Peyer's patch (tissue), 4 donors: ENCODE results near the gene PYGM. TPM values are rescaled to one million over a fixed set of nuclear protein-coding genes. Genes with fewer than 3 reads are reported as not detected.

Experiments used
- DNase-seq, 3 donors: peaks; one replicate each; pipeline ENCODE4 v3.0.0-alpha.2; 2017 to 2019
- H3K27ac ChIP-seq, 4 donors: fragments of 200-600 bp; sonication (generic); one replicate each; pipeline ENCODE4 v1.5.1; 2016 to 2019
- H3K27me3 ChIP-seq, 2 donors: fragments of 200-600 bp; sonication (generic); one replicate each; pipeline ENCODE4 v1.5.1; 2019
- H3K36me3 ChIP-seq, 3 donors: fragments of 200-600 bp; sonication (generic); one replicate each; pipeline ENCODE4 v1.5.1; 2016 to 2019
- H3K4me1 ChIP-seq, 4 donors: fragments of 200-600 bp; sonication (generic); one replicate each; pipeline ENCODE4 v1.5.1; 2016 to 2019
- H3K4me3 ChIP-seq, 4 donors: fragments of 200-600 bp; sonication (generic); 1 replicate in 3 of 4; 2 replicates in 1 of 4; pipeline ENCODE4 v1.5.1; 2016 to 2019; ENCODE audit warnings: mild to moderate bottlenecking in 1 of 4
- H3K9me3 ChIP-seq, 4 donors: fragments of 200-600 bp; sonication (generic); one replicate each; pipeline ENCODE4 v1.5.1; 2016 to 2019; ENCODE audit warnings: mild to moderate bottlenecking in 1 of 4
- POLR2A ChIP-seq, 2 donors: fragments of 450-650 bp; IDR thresholded peaks; one replicate each; pipeline ENCODE4 v1.5.1; 2017; ENCODE audit warnings: antibody characterized with exemption in 2 of 2, mild to moderate bottlenecking in 2 of 2, moderate library complexity in 2 of 2
- total RNA-seq, 4 donors: library from RNA; depleted of rRNA; stranded (reverse); fragments of >200 nt; gene quantifications; one replicate each; pipeline ENCODE4 v1.1.0, GENCODE V29; 2016
- TF ChIP-seq, protein P1 (sequence below), 6 experiments: fragments of 450-650 bp in 4 of 6; fragments of 200-600 bp in 2 of 6; sonication (generic) in 1 of 6; IDR thresholded peaks; one replicate each; pipeline ENCODE4 v1.5.1; 2017 to 2019; ENCODE audit warnings: antibody characterized with exemption in 6 of 6, mild to moderate bottlenecking in 3 of 6, moderate library complexity in 1 of 6

PYGM gene
- total RNA-seq, 4 donors from 2014 or later: 2.4 to 5.0 (median 2.5) TPM; not detected in 1

DNA sequence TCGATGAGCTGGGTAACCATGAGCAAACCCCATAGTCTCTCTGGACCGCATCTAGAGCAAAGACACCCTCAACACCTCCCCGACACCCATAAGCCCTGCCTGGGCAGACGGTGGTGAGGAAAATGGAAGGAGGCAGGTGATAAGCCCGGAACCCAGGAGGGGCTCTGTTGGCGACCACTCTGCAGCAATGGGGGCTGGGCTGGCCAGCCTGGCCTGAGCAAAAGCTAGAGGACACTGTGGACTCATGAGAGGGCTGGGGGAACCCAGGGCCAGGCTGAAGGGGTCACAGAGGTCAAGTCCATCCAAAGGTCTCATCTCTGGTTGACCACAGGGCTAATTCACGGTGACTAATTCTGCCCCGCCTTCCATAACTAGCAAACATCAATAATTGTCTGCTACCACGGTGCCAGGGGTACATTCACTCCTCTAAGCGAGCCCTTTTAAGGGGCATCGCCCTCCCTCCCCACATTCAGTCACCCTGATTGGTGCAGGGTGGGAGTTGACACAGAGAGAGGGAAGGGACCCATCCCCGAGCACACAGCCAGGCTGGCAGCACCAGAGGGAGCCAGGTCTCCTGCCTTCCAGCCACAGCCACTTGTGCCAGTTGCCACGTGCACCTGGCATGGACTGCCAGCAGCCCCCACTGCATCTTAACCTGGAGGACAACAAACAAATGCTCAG lies 4.0 kb downstream of the PYGM start:
- no peak overlapping the region for H3K27ac ChIP-seq
- TF ChIP-seq, protein P1, sequence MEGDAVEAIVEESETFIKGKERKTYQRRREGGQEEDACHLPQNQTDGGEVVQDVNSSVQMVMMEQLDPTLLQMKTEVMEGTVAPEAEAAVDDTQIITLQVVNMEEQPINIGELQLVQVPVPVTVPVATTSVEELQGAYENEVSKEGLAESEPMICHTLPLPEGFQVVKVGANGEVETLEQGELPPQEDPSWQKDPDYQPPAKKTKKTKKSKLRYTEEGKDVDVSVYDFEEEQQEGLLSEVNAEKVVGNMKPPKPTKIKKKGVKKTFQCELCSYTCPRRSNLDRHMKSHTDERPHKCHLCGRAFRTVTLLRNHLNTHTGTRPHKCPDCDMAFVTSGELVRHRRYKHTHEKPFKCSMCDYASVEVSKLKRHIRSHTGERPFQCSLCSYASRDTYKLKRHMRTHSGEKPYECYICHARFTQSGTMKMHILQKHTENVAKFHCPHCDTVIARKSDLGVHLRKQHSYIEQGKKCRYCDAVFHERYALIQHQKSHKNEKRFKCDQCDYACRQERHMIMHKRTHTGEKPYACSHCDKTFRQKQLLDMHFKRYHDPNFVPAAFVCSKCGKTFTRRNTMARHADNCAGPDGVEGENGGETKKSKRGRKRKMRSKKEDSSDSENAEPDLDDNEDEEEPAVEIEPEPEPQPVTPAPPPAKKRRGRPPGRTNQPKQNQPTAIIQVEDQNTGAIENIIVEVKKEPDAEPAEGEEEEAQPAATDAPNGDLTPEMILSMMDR (IDR thresholded peaks at IDR 0.05): no peak
- TF ChIP-seq POLR2A (IDR thresholded peaks at IDR 0.05): no peak
- no peaks in the 10 kb centered on the region for H3K27me3 ChIP-seq
- DNase-seq: peak in 1 of 3 donors; percentile 31
- H3K4me3 ChIP-seq: no peak overlapping the region
- no peaks in the 10 kb centered on the region for H3K9me3 ChIP-seq
- H3K4me1 ChIP-seq: peaks cover 0 to 6% (median 5%) of the 10 kb centered on the region in 4 donors
- H3K36me3 ChIP-seq: no peaks in the 10 kb centered on the region

DNA sequence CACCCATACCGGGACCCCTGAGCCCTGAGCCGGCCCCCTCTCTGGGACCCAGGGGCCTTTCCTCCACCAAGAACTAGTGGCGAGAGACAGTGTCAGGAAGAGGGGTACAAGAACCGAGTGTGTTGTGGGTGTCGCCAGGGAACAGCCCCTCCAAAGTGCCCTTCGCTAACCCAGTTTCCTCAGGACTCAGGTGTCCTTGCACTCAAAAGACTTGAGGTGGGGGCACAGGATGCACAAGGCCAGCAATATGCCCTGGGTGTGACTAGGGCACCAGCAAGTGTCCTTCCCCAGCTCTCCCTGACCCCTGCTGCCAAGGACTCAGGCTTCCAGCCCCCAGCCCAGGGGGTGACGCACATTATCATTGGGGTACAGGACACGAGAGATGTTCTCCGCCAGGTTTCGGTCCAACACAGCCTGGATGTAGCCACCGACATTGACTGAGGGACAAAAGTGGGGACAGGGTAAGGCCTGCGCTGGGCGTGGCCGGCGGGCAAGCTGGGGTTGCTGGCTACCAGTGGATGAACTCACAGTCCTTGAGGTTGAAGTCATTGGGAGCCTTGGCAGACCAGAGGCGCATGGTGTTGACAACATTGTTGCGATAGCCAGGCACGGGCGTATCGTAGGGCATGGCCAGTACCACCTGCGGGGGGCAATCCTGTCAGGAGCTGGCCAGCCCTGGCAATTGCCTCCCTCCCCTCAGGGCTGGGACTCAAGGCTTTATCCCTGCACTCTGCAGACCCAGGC lies 4.7 kb downstream of the PYGM start:
- peak in 1 of 3 donors; percentile 36 for DNase-seq
- Histone ChIP-seq H3K27me3 (no peaks in the 10 kb centered on the region), H3K9me3 (no peaks in the 10 kb centered on the region), H3K4me1 (peaks cover 0 to 6% (median 1%) of the 10 kb centered on the region in 4 donors), H3K4me3 (no peak overlapping the region), H3K36me3 (no peaks in the 10 kb centered on the region), H3K27ac (no peak overlapping the region)
- TF ChIP-seq POLR2A (IDR thresholded peaks at IDR 0.05): no peak
- TF ChIP-seq, protein P1 (IDR thresholded peaks at IDR 0.05): no peak

DNA sequence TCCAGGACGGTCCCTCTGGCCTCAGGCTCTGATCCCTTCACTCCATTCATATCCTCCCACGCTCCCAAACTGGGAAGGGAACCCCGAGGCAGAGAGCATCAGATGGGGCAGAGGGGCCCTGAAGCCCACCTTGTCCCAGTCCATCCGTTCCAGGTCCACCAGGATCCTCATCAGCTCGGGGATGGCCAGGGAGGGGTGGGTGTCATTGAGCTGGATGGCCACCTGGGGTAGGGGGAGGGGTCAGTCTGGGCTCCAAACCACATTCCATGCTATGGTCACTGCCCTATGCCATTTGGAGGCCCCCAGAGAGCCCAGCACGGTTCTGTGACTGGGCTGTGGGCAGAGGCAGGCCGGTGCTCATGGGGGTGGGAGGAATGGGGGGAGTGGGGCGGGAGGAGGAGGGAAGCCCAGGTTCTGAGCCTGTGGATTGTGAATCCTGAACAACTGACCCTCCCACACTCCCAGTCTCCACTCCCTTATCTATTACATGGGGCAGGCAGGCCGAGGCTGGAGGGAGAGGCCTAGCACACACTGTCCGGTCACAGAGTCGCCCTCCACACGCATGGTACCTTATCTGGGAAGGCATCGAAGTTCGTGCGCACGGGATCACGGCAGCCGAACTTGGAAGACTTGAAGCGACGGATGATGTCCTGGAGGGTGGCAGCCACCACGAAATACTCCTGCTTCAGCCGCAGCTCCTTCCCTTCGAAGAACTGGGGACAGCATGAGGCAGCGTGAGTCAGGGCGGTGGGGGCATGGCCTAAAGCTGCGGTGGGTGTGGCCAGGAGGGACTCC lies 5.5 kb downstream of the PYGM start:
- Histone ChIP-seq H3K27me3 (no peaks in the 10 kb centered on the region), H3K36me3 (no peaks in the 10 kb centered on the region), H3K4me3 (no peak overlapping the region), H3K9me3 (no peaks in the 10 kb centered on the region), H3K4me1 (peaks cover 0 to 3% (median 0%) of the 10 kb centered on the region in 4 donors), H3K27ac (no peak overlapping the region)
- TF ChIP-seq POLR2A (IDR thresholded peaks at IDR 0.05): no peak
- TF ChIP-seq, protein P1 (IDR thresholded peaks at IDR 0.05): no peak
- peak in 1 of 3 donors; percentile 24 for DNase-seq

DNA sequence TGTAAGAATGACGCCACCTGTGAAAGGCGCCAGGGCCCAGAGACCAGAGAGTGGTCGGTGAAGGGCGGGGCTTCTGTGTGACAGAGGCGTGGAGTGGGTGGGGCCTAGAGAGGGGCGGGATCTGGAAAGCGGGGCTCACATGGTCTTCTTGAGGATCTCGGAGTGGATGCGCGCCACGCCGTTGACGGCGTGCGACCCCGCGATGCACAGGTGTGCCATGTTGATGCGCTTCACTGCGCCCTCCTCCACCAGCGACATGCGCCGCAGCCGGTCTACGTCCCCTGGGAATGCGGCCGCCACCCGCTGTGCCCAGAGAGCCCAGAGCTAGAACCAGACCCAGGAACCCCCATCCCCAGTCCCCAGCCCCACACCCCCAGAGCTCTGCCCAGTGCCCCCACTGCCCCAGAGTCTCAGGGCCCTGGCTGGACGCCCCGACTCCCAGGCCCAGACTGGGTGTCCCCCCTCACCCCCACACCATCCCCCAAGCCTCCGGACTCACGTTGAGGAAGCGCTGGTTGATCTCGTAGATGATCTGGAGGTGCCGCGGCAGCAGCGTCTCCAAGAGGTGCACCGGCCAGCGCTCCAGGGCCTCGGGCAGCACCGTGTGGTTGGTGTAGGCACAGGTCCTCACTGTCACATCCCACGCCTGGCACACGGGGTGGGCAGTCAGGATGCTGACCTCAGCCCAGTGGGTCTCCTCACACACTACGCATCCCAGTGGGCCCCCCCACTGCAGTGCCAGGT lies 6.2 kb downstream of the PYGM start:
- Histone ChIP-seq H3K27ac (no peak overlapping the region), H3K27me3 (no peaks in the 10 kb centered on the region), H3K9me3 (no peaks in the 10 kb centered on the region), H3K36me3 (no peaks in the 10 kb centered on the region), H3K4me1 (no peaks in the 10 kb centered on the region), H3K4me3 (no peak overlapping the region)
- DNase-seq: peak in 1 of 3 donors; percentile 27
- TF ChIP-seq POLR2A (IDR thresholded peaks at IDR 0.05): no peak
- TF ChIP-seq, protein P1 (IDR thresholded peaks at IDR 0.05): no peak

DNA sequence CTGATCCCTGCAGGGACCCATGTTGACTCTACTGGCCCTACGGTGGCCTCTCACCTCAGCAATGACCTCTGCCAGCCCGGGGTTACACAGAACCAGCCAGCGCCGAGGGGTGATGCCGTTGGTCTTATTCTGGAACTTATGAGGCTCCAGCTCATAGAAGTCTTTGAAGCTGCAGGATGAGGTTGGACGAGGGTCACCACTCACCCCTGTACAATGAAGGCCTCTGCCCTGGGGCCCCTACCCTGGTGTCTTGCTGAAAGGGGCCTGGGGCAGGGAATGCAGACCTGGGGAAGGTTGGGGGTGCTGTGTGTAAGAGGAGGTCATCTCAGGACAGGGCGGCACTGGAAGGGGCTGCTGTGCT lies 6.8 kb downstream of the PYGM start:
- TF ChIP-seq POLR2A (IDR thresholded peaks at IDR 0.05): no peak
- TF ChIP-seq, protein P1 (IDR thresholded peaks at IDR 0.05): no peak
- no peak overlapping the region for H3K27ac ChIP-seq
- peak in 1 of 3 donors; percentile 34 for DNase-seq
- H3K36me3 ChIP-seq: no peaks in the 10 kb centered on the region
- H3K27me3 ChIP-seq: no peaks in the 10 kb centered on the region
- H3K9me3 ChIP-seq: no peaks in the 10 kb centered on the region
- no peak overlapping the region for H3K4me3 ChIP-seq
- no peaks in the 10 kb centered on the region for H3K4me1 ChIP-seq
